Gastroesophageal sphincter (tissue), 4 donors: Measurements from ENCODE around the gene GABRR2. TPM values are rescaled to one million over a fixed set of nuclear protein-coding genes. Genes with fewer than 3 reads are reported as not detected.

Source experiments
- ATAC-seq: fragments of 150-250 bp; one replicate; pipeline ENCODE4 v1.9.1; 2016; ENCODE audit warnings: mild to moderate bottlenecking, moderate library complexity
- H3K27ac ChIP-seq, 4 donors: fragments of 200-600 bp; sonication (generic) in 3 of 4; 1 replicate in 3 of 4; 2 replicates in 1 of 4; pipeline ENCODE4 v1.5.1; 2016 to 2019
- H3K27me3 ChIP-seq: fragments of 200-600 bp; sonication (generic); one replicate; pipeline ENCODE4 v1.5.1; 2019
- H3K36me3 ChIP-seq, 2 donors: fragments of 200-600 bp; sonication (generic); one replicate each; pipeline ENCODE4 v1.5.1; 2019; ENCODE audit warnings: control low read depth in 1 of 2
- H3K4me1 ChIP-seq, 3 donors: fragments of 200-600 bp; sonication (generic); 1 replicate in 2 of 3; 2 replicates in 1 of 3; pipeline ENCODE4 v1.5.1; 2016 to 2019; ENCODE audit warnings: control low read depth in 2 of 3
- H3K4me3 ChIP-seq, 2 donors: fragments of 200-600 bp; sonication (generic); one replicate each; pipeline ENCODE4 v1.5.1; 2019; ENCODE audit warnings: mild to moderate bottlenecking in 1 of 2, moderate library complexity in 1 of 2
- H3K9me3 ChIP-seq, 3 donors: fragments of 200-600 bp; sonication (generic); one replicate each; pipeline ENCODE4 v1.5.1; 2017 to 2019; ENCODE audit warnings: control low read depth in 2 of 3
- CTCF ChIP-seq, 4 experiments: fragments of 200-600 bp in 2 of 4; fragments of 450-650 bp in 2 of 4; sonication (generic) in 1 of 4; IDR thresholded peaks; one replicate each; pipeline ENCODE4 v1.5.1; 2017 to 2019; ENCODE audit warnings: antibody characterized with exemption in 4 of 4, mild to moderate bottlenecking in 2 of 4, moderate library complexity in 2 of 4
- EP300 ChIP-seq: sonication (generic); formaldehyde crosslinking; IDR thresholded peaks from one replicate; pipeline ENCODE4 v1.6.1; 2017; ENCODE audit warnings: antibody characterized with exemption, mild to moderate bottlenecking
- POLR2A ChIP-seq, 2 donors: fragments of 450-650 bp; IDR thresholded peaks; one replicate each; pipeline ENCODE4 v1.6.1; 2017; ENCODE audit warnings: antibody characterized with exemption in 2 of 2, mild to moderate bottlenecking in 2 of 2, moderate library complexity in 1 of 2
- POLR2AphosphoS5 ChIP-seq: sonication (generic); formaldehyde crosslinking; IDR thresholded peaks from one replicate; pipeline ENCODE4 v1.6.1; 2017; ENCODE audit warnings: antibody characterized with exemption
- WGBS, 2 donors: methylation state at CpG; one replicate each; pipeline ENCODE4 v1.1.5; 2018; ENCODE audit warnings: low coverage in 1 of 2; 5-methylcytosine and 5-hydroxymethylcytosine counted together
- total RNA-seq, 4 donors: library from RNA; depleted of rRNA; stranded (reverse); fragments of >200 nt; gene quantifications; one replicate each; pipeline ENCODE4 v1.1.0, GENCODE V29; 2016

GABRR2 gene
- total RNA-seq, 4 donors from 2014 or later: 0.30 to 1.3 TPM; not detected in 2

DNA sequence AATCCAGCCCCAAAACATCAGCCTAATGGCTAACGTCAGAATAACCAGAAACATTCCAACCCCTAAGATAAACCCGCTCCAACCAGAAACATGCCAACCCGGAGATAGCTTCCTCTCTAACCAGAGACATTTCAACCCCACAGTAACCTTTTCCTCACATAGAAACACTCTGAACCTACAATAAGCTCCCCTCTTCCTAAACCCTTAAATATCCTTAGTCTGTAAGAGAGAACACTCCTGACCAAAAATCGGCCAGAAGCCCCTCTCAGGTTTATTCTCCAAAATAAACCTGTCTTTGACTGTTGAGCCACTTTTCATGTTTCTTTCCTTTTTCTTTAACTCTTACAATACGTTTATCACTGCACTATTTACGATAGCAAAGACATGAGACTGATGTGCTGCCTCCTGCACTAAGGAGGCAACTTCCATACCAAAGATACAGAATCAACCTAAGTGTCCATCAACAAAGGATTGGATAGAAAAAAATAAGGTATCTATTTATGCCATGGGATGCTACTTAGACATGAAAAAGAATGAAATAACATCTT lies 5.0 kb upstream of the GABRR2 start:
- Histone ChIP-seq H3K4me1 (peaks cover 0 to 7% (median 0%) of the 10 kb centered on the region in 3 donors), H3K4me3 (no peak overlapping the region), H3K9me3 (no peaks in the 10 kb centered on the region), H3K27me3 (no peaks in the 10 kb centered on the region), H3K36me3 (peaks cover 0 to 4% of the 10 kb centered on the region in 2 donors), H3K27ac (no peak overlapping the region)
- WGBS, 2 donors: 93 to 95% methylated on average over 6 of the region's 6 CpGs
- no peak for ATAC-seq
- TF ChIP-seq CTCF (IDR thresholded peaks at IDR 0.05) (no peak), EP300 (no peak), POLR2AphosphoS5 (no peak), POLR2A (IDR thresholded peaks at IDR 0.05) (no peak)

DNA sequence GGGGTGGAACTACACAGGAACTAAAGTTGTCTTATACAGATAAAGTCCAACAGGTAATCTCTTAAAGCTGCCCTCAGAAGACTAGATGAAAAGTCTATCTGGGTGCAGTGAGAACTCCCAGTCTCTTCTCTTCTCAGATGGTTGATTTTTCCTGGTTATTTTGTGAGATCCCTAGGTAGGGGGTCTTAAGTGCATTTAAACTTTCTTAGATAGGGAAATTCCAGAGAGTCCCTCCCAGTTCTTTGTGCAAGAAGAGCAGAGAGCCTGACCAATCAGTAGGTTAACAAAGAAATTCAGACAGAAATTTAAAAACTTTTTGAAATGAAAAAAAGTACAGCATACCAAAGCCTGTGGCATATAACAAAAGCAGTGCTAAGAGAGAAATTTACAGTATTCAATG lies 2.0 kb upstream of the GABRR2 start:
- H3K9me3 ChIP-seq: no peaks in the 10 kb centered on the region
- TF ChIP-seq CTCF (IDR thresholded peaks at IDR 0.05) (no peak), POLR2A (IDR thresholded peaks at IDR 0.05) (no peak), POLR2AphosphoS5 (no peak), EP300 (no peak)
- H3K4me1 ChIP-seq: peaks cover 4 to 14% (median 14%) of the 10 kb centered on the region in 3 donors
- H3K4me3 ChIP-seq: no peak overlapping the region
- H3K27me3 ChIP-seq: no peaks in the 10 kb centered on the region
- peaks cover 0 to 10% of the 10 kb centered on the region in 2 donors for H3K36me3 ChIP-seq
- H3K27ac ChIP-seq: no peak overlapping the region
- no peak for ATAC-seq

GRCh38 chr6:89314692-89315091 lies 407 bp downstream of the GABRR2 start:
- Histone ChIP-seq H3K4me3 (no peak overlapping the region), H3K4me1 (peaks cover 5 to 24% (median 22%) of the 10 kb centered on the region in 3 donors), H3K9me3 (no peaks in the 10 kb centered on the region), H3K27me3 (no peaks in the 10 kb centered on the region), H3K27ac (no peak overlapping the region), H3K36me3 (peaks cover 0 to 10% of the 10 kb centered on the region in 2 donors)
- ATAC-seq: no peak
- TF ChIP-seq EP300 (no peak), CTCF (IDR thresholded peaks at IDR 0.05) (no peak), POLR2AphosphoS5 (no peak), POLR2A (IDR thresholded peaks at IDR 0.05) (no peak)
- WGBS, 2 donors: 75 to 85% methylated on average over 6 to 7 of the region's 7 CpGs

DNA sequence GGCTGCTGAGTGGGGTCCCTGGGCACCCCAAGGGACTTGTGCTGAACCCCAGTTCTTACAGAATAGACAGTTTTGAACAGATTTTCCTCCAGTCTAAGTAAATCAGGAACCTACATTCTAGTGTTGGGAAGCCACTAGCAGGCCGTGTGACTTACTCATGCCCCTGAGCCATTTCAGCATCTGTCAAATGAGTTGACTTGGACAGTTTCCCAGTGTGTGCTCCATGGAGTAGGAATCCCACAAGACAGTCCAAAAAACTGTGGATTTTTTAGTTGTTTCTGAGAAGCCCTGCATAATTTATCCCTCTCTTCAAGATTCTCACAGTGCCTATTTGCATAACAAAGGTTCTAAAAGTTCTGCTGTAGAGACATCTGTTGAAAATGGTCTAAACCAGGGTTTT lies 2.1 kb downstream of the GABRR2 start:
- Histone ChIP-seq H3K27me3 (no peaks in the 10 kb centered on the region), H3K27ac (peak overlapping the region in 3 of 4 donors; percentile 53 to 62 (median 53)), H3K36me3 (peaks cover 0 to 10% of the 10 kb centered on the region in 2 donors), H3K4me1 (peaks cover 5 to 24% (median 22%) of the 10 kb centered on the region in 3 donors), H3K4me3 (no peak overlapping the region), H3K9me3 (no peaks in the 10 kb centered on the region)
- 17% methylated on average over 1 of the region's 1 CpG; no CpG with 5 or more reads in 1 of the 2 donors for WGBS, 2 donors
- TF ChIP-seq POLR2AphosphoS5: peak; percentile 37
- TF ChIP-seq CTCF (IDR thresholded peaks at IDR 0.05): no peak
- no peak for ATAC-seq

DNA sequence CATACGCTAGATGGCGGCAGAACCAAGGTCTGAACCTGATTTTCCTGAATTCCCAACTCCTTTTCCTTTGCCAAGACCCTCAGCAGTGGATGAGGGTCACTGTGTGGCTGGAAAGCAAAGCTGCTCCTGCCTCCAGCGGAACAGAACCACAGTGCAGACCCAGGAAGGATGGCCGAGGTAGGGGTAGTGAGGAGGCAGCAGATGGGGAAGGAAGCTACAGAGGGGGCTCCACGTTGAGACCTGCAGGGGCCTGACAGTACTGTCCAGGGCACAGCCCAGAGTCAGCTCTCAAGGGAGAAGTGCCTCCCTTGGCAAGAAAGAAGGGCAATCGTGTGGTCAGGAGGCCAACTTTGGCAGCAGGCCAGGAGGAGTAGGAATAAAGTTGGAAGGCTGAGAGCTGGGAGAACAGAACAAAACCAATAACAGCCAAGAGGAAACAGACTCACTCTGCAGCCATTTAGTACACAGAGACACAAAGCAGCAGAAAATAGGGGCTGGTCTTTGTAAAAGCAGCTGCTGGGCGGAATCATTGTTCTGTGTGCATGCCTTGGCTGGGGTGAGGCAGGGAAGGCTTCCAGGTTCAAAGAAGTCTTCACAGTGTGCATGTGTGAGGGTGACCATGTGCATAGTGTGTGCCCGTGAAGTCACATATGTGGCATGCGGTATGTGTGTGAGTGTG lies 3.1 kb downstream of the GABRR2 start:
- peak overlapping the region in 1 of 2 donors; percentile 4 for H3K4me3 ChIP-seq
- peak overlapping the region in 3 of 4 donors; percentile 53 to 62 (median 53) for H3K27ac ChIP-seq
- H3K36me3 ChIP-seq: peaks cover 0 to 10% of the 10 kb centered on the region in 2 donors
- 18 to 45% methylated on average over 4 to 5 of the region's 9 CpGs for WGBS, 2 donors
- TF ChIP-seq CTCF (IDR thresholded peaks at IDR 0.05): peak in 3 of 4 experiments; percentile 27 to 57 (median 37)
- TF ChIP-seq POLR2A (IDR thresholded peaks at IDR 0.05): no peak
- peak; percentile 24 for TF ChIP-seq POLR2AphosphoS5
- no peak for TF ChIP-seq EP300
- H3K9me3 ChIP-seq: no peaks in the 10 kb centered on the region
- H3K27me3 ChIP-seq: no peaks in the 10 kb centered on the region
- ATAC-seq: peak; percentile 64
- peaks cover 5 to 24% (median 22%) of the 10 kb centered on the region in 3 donors for H3K4me1 ChIP-seq
